Measurements from ENCODE around the gene INHA.

- TF ChIP-seq NFRKB (IDR thresholded peaks at IDR 0.05) = no peak
- TF ChIP-seq FOXA1 (IDR thresholded peaks at IDR 0.05) = no peak
- no peak for TF ChIP-seq PKNOX1 (IDR thresholded peaks at IDR 0.05)
- TF ChIP-seq FOXM1 (IDR thresholded peaks at IDR 0.05; ENCODE audit: borderline replicate concordance) = no peak
- no peak for TF ChIP-seq SUZ12 (IDR thresholded peaks at IDR 0.05)
- no peak for TF ChIP-seq SP1 (IDR thresholded peaks at IDR 0.05)
Observed at GRCh38 chr2:219553168-219553417, 19.0 kb upstream of the INHA start.
